GM18520 (cell line): Measurements from ENCODE around the gene TTC31.
A peak's percentile ranks its signal among the peaks of the same experiment; 100 is the strongest.
"Not testable (repeated sequence)": the region's sequence is repeated elsewhere in the genome, so short reads cannot be mapped to it uniquely, and the experiment has no call there.

Experiments
- ATAC-seq: cut with Tn5 transposase; IDR thresholded peaks from one replicate; pipeline ENCODE4 v1.9.1; 2021; ENCODE audit not compliant: unreplicated experiment

Gene TTC31

DNA sequence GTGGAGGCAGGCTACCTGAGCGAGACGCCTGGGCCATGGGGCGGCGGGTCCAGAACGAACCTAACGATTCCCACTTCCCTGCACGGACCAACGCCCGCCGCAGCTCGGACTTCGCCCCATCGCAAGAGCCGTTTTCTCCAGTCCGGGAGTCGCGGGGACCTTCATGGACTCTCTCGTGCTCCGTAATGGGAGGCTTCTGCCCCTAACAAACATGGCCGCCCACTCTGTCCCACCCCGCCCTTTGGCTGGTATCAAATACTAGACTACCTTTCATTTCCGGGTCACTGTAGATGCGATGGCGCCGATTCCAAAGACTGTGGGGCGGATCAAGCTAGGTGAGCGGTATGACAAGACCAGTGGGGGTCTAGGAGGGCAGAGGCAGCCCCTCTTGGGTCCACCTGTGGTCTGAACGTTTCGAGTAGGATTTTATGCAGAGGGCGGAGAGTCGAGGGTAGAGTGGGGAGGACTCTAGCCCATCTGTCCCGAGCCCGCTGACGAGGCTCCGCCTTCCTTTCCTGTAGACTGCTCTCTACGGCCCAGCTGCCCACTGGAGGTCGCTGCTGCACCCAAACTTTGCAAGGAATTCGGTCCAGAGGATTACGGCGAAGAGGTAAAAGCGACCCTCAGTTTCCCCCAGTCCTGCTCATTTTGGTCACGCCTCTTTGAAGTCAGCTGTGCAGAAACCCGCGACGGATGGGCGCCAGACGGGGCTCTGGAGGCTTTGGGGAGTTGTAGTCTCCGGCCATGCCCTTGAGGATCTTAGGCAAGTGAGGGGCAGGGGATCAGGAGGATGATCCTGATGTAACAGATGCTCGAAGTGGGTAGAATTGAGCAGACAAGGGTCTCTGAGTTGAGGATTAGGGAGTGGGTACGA, at the start of gene TTC31, which contains the start of gene CCDC142:
TTC31 (plus strand) TSS at position 281 of the 874 bp plus-strand sequence; CDS start at position 296, 15 bp downstream.
CCDC142 (minus strand) TSS at position 198 of the 874 bp plus-strand sequence; CDS start at position 37, 161 bp downstream.
- peak; percentile 70 for ATAC-seq

DNA sequence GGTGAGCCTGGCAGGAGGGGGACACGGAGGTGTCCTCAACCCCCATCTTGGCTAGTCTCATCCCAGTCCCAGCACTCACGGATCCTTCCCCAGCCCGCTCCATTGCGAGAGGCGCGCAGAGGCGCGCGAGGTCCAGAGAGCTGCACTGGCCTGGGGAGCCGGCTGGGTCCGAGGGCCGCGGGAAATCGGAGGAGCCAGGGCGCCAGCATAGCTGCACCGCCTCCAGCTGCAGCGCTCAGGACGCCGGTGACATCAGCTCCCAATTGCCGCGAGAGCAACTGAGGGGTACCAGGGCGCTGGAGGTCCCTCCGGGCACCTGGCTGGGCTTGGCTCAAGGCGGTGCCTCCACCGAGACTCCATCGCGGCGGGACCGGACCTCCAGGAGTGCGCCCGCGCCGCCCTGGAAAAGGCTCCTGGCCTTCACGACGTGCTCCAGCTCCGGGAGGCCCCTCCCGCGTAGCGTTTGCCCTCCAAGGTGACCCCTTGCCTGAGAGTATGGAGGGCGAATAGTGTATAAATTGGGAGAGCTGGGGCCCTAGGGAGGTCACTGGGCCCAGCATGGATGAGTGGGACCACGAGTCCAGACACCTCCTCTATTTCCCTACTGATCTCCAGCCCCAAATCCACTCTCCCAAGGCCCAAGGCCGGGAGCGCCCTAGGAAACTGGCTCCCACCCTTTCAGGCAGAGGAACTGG, 46.6 kb upstream of the TTC31 start:
- no peak for ATAC-seq

DNA sequence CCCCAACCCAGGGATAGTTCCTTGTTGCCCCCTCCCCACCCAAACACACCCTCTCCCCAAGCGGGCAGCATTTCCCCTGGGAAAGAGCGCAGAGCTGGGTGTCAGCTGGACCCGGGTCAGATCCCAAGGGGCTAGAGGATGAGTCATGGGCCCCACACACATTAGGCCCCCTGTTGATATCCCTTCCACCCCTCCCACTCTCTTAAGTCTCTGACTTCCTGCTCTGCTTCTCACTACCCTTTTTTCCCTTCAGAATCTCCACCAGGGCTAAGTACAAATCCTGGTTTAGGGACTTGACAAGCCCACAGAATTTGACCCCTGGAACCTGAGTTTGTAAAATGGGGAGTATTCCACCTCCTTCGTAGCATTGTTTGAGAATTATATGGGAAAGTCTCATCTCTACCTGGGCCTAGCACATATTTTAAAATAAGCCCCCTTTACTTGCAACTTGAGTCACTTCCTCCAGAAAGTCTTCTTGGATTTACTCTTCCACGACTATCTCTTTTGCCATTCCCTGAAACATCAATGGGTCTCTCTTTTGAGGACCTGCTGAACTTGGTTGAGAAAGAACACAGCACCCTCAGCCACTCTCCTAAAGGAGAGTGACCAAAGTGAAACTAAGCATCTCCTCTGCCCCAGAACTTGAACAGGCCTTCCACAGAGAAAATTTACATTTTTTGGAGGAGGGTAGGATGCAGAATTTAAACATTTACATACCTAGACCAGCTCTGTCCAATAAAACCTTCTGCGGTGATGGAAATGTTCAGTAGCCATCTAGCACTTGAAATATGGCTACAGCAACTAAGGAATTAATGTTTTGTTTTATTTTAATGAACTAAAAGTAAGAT, 45.8 kb upstream of the TTC31 start:
- ATAC-seq: no peak

DNA sequence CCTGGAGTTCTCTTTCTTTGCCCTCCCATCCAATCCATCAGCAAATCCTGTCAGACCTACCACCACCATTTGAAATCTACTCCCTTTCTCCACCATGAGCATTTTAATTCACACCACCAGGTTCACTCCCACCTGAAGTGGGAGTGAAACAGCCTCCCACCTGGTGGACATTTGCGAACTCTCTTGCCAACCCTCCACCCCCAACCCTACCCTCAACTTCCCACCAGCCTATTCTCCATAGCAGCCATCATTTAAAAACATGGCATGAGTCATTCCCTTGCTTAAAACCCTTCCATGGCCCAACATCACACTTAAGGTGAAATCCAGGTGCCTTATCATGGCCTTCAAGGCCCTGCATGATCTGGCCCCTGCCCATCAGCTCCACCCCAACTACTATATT, 44.6 kb upstream of the TTC31 start:
- no peak for ATAC-seq

DNA sequence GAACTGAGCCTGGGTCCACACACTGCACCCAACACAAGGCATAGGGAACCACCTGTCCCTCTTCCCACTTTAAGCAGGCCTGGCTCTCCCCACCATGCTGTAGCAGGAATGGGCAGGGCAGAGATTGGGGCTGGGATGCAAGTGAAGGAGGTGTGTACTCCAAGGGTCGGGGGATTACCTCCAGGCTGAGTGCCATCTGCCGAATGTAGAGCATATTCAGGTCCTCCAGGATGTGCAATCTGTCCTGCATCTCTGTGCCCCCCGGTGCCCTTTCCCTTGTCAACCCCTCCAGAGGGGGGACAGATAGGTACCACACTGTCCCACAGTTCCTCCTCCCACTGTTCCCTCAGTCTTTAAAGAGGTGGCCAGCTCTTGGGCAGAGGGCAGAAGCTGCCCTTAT, 43.5 kb upstream of the TTC31 start:
- ATAC-seq: no peak

DNA sequence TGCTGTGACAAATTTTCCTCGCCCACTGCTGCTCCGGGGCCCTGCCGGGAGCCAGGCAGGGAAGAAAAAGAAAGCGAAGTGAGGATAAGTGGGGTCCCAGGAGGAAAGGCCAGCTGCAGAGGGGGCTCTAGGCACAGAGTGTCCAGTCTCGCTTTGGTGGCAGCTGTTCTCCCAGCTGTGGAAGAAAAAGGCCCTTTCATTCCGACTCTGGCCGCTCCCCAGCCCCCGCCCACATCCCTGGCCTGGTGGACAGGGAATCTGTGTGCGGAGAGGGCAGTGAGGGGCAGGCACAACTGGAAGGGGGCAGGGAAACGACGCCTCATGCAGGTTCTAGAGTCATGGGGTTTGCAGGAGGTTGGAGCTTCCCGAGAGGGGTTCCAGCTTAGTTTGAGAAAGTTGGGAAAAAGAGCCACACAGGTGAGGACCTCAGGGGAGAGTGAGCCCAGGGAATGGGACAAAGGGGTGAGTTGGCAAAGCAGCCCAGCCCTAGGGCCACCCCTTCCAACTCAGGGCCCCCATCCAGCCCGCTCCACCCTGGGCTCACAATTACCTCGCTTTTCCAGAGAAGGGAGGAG, 43.0 kb upstream of the TTC31 start:
- ATAC-seq: no peak

DNA sequence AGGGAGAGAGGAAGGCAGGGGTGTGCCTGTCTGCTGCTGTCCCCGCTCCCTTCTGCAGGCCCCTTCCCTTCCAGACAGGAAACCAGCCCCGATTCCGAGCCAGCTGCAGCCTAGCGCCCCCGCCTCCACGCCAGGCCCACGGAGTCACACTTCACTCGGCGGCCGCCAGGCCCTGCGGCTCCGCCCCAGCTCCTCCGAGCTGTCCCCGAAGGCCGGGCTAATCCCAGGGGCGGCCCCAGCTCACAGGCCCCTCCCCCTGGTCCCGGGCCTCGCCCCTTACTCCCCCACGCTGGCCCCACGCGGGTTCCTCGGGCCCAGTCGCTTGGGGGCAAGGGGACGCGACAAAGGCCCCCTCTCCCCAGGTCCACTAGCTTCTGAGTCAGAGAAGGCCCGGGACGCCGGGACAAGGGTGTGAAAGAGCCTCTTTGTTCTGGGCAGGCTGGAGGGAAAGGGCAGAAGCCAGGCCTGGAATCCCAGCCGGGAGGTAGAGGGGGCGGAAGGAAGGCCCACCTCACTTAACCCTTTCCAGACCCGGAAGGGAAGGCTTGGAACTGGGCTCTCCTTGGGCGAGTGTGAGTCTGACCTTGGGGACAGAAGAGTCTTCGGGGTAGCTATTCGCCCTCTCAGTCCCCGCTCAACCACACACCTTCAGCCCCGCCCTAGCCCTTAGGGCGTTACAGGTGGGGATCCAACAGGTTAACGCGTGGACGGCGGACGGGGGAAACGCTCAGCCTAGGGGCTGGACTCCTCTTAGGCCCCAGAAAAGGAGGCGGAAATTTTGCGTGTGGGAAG, 42.3 kb upstream of the TTC31 start:
- peak; percentile 72 for ATAC-seq

DNA sequence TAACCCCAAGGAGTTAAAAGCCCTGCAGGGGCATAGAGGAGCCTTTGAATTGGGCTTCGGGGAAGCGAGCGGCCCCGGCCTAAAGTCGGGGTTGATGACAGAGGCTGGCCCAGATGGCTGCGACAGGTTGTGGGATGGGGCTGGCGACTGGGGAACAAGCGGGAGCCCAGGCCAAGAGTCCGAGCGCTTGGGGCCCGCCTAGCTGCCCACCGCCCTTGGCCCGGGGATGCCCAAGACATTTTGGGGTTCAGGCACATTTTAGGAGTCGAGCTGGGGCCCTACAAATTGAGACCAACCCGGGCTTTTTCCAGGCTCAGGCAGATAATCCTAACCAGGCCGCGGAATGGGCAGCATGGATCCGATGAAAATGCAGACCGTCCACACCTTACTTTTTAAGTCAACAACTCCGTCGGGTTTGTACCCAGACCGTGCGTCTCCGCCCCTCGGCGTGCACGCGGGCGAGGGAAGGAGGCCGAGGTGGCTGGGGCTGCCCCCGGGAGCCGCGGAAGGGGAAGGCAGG, 41.7 kb upstream of the TTC31 start:
- ATAC-seq: no peak

DNA sequence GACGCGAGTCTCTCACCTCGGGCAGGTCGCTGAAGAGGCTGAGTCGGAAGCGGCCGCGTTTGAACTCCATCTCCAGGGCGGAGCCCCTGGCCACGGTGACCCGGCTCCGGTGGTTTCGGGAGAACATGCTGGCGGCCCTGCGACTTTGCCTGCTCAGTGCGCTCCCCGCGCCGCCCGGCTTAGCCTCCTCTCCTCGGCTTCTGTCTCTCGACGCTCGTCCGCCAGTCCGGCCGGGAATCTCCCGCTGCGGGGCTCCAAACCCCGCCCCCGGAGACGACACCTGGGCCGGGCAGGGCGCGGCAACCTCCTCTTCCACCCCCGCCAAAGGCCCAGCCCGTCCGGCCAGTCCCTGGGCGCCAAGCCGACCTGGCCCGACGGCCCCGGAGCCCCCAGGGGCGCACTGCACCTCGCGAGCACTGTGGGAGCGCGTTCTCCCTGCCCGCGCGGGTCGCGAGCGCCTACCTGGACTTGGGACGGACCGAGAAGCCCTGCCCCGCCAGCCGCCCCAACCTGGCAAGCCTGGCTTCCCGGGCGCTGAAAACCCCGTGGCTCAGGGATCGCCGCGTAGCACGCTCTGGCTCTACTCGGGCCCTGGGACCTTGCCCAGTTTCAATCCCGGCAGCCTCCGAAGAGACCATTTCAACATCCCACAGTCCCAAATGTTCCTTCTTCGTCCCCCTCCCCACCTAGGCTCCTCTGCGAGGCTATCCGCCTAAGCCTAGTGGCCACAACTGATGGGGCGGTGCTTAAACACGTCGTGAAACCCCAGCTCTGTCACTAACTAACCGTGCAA, 41.0 kb upstream of the TTC31 start, which contains the start of gene RTKN:
RTKN (minus strand) TSS at position 248 of the 793 bp plus-strand sequence; CDS start at position 127, 121 bp downstream.
- no peak for ATAC-seq

DNA sequence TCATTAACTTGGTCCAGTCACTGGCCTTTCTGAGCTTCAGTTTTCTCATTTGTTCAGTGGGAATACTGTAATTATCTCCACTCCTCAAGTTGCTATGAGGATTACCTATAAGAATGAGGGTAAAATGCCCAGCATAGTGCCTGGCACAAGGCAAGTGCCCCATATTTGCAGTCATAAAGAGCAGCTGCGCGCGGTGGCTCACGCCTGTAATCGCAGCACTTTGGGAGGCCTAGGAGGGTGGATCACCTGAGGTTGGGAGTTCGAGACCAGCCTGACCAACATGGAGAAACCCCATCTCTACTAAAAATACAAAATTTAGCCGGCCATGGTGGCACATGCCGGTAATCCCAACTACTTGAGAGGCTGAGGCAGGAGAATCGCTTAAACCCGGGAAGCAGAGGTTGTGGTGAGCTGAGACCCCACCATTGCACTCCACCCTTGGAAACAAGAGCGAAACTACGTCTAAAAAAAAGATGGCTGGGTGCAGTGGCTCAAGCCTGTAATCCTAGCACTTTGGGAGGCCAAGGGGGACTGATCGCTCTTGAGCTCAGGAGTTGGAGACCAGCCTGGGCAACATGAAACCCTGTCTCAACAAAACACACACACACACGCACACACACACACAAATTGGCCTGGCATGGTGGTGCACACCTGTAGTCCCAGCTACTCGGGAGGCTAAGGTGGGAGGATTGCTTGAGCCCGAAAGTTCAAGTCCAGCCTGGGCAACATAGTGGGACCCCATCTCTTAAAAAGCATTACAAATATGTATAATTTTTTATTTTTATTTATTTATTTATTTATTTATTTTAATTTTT, 40.2 kb upstream of the TTC31 start:
- ATAC-seq: not testable (repeated sequence)

DNA sequence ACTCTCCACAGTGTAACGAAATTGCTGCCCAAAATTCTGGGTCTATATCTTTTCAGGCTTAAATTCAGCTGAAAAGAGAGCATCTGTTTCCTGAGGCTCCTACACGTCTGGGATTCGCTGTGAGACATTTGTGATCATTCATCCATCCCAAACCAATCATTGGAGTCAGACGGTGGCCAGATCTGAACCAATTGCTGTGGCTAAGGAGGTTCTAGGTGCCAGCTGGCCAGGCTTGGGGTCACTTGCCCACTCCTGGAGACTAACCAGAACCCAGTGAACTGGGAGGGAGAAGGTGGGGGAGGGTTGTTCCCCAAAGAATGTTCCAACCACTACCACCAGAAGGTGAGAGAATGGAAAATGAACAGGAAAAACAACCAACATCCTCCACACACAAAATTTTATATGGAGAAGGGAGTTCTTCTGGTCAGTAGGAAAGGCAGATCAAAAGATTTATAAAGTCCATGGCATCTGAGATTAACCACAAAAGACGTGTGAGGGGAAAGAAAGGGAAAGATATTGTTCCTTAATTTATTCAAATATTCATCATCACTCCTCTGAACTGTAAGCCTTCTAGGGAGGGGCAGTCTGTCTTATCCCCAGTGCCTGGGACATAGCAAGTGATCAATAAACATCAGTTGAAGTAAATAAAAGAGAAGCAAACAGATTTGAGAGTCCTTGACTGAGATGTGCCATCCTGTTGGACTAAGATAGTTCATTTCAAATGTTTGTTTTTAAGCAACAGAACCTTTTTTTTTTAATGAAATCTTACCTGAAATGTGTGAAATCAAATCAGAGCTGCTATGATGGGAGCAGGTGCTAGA, 38.2 kb upstream of the TTC31 start:
- no peak for ATAC-seq

DNA sequence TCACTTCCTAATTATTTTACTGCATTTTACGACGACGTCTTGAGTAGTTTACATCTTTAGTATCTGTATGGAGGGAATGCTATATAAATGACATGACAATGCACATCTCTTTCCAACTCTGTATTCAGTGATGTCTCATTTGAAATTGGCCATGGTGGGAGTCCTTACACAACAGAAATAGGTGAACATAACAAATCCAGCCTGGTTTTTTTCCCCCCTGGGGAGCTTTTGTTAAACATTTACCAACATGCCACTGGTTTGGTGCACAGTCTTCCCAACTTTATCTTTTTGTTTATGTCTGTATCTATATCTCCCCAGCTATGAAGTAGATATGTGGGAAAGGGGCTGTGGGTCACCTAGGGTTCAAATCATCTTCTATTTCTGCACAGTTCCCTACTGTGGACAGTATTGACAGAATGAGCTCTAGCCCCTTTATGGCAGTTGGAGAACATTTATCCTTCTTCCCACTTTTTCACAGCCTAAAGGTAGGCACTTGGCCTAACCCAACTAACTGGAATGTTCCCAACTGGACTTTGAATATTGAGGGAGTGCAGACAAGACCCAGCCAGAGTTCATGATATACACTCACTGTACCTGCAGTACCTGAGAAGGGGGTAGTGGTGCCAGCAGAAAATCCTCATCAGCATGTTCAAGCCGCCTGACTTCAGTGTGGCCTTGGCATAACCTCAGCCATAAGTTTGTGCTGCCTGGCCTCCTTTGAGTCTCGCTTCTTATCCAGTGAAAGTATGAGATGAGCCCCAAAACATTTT, 35.5 kb upstream of the TTC31 start:
- no peak for ATAC-seq

DNA sequence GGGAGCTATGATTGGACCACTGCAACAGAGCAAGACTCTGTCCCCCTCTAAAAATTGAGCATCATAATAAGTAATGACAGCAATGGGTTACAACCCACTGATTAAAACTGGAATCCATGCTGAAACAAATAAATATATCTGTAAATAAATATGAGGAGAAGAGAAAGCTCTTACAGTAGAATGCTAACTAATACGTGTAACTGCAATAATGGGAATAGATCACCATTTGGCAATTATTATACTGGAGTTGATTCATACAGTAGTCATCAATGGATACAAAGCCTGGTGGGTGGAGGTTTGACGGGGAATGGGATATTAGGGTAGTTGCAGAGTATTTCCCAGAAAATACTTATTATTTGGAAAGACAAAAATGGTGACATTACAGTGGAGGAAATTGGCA, 34.1 kb upstream of the TTC31 start:
- ATAC-seq: no peak

DNA sequence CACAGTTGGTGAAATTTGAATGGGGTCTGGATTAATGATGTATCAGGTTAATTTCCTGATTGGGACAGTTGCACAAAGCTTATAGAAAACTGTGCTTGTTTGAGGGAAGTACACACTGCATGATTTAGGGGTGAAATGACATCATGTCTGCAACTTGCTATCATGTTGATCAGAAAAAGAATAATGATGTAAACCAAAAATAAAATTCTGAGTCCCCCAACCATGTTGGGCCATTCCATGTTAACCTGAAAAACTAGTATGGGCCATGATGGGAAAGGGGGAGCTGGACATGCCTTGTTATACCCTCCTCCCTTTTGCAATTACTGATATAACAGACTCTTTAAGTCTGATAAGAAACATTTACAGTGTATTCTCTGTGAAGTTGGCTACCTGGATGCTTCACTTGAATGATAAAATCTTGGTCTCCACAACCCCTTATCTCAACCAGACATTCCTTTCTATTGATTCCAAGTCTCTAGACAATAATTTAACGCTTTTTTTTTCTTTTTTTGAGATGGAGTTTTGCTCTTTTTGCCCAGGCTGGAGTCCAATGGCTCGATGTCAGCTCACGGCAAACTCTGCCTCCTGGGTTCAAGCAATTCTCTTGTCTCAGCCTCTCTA, 32.2 kb upstream of the TTC31 start:
- no peak for ATAC-seq

DNA sequence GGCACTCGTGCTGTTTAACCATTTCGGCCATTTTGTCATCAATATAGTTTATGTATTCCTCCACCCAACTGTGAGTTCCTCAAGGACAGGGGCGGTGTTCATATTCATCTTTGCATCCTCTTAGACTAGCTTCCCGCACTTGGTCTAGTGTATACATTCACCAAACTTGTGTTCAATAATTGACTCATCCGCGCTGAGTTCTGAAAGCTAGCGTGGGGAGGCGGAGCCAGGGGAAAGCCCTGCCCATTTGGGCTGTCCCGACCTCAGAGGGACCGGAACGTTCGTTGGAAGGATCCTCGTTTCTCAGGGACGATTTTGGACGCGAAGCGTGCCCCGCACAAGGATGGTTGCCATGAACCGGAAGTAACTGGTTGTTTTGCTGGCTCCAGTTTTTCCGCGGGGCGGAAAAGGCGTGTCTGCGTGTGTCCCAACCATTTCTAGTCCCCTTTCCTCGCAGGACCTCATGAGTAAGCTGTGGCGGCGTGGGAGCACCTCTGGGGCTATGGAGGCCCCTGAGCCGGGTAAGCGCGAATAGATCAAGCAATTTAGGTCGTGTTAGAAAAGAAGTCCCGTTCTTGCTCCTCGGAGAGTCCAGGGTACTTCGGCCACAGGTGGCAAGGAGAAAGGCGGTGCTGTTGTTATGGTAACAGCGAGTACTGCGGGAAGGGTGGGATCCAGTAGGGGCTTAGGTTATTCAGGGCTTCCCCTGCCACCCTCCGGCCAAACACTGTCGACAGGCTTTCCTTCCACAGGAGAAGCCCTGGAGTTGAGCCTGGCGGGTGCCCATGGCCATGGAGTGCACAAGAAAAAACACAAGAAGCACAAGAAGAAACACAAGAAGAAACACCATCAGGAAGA, 28.0 kb upstream of the TTC31 start, which contains the start of gene INO80B:
INO80B (plus strand) TSS at position 434 of the 858 bp plus-strand sequence; CDS start at position 464, 30 bp downstream.
- peak; percentile 47 for ATAC-seq
